UCSD-AML1 (cell line): ENCODE results near the gene OR1F1.
A peak's percentile ranks its signal among the peaks of the same experiment; 100 is the strongest.
"Not testable (repeated sequence)": the region's sequence is repeated elsewhere in the genome, so short reads cannot be mapped to it uniquely, and the experiment has no call there.

Source experiments
- DNase-seq: peaks from one replicate; lab custom pipeline; 2025; ENCODE audit not compliant: unreplicated experiment; lab: John Stamatoyannopoulos, UW

OR1F1 gene

GRCh38 chr16:3187798-3188674, at the start of gene OR1F1:
Gene OR1F1 (plus strand): TSS chr16:3188204.
- peak; percentile 66 for DNase-seq

GRCh38 chr16:3138342-3138741, 49.7 kb upstream of the OR1F1 start:
- DNase-seq: peak; percentile 50

- no peak for DNase-seq
Measured at GRCh38 chr16:3138823-3139426, 49.1 kb upstream of the OR1F1 start.

GRCh38 chr16:3139561-3139960, 48.4 kb upstream of the OR1F1 start:
- not testable (repeated sequence) for DNase-seq

GRCh38 chr16:3140603-3141427, 47.2 kb upstream of the OR1F1 start:
- no peak for DNase-seq

- no peak for DNase-seq
Measured at GRCh38 chr16:3141781-3142311, 46.2 kb upstream of the OR1F1 start.

GRCh38 chr16:3142327-3142726, 45.7 kb upstream of the OR1F1 start:
- DNase-seq: no peak

- DNase-seq: no peak
Measured at GRCh38 chr16:3142770-3143169, 45.2 kb upstream of the OR1F1 start.

- DNase-seq: no peak
Measured at GRCh38 chr16:3143189-3143588, 44.8 kb upstream of the OR1F1 start.

GRCh38 chr16:3143598-3144320, 44.2 kb upstream of the OR1F1 start:
- DNase-seq: no peak

- DNase-seq: no peak
Measured at GRCh38 chr16:3144321-3144983, 43.6 kb upstream of the OR1F1 start.

- DNase-seq: no peak
Measured at GRCh38 chr16:3145151-3145550, 42.9 kb upstream of the OR1F1 start.

- DNase-seq: no peak
Measured at GRCh38 chr16:3145660-3146059, 42.3 kb upstream of the OR1F1 start.

- no peak for DNase-seq
Measured at GRCh38 chr16:3147046-3147756, 40.8 kb upstream of the OR1F1 start.

- no peak for DNase-seq
Measured at GRCh38 chr16:3147757-3148104, 40.3 kb upstream of the OR1F1 start.

GRCh38 chr16:3148256-3149192, 39.5 kb upstream of the OR1F1 start:
- DNase-seq: no peak

- no peak for DNase-seq
Measured at GRCh38 chr16:3149193-3149530, 38.8 kb upstream of the OR1F1 start.

- DNase-seq: peak; percentile 83
Measured at GRCh38 chr16:3149630-3150345, 38.2 kb upstream of the OR1F1 start.
